Breast epithelium (tissue), 3 donors: ENCODE results near the gene SAP30BP.

ENCODE experiments used
- POLR2A ChIP-seq: fragments of 450-650 bp; IDR thresholded peaks from one replicate; pipeline ENCODE4 v1.6.1; 2016; ENCODE audit warnings: antibody characterized with exemption, mild to moderate bottlenecking, moderate library complexity
- POLR2AphosphoS5 ChIP-seq, 3 donors: sonication (generic); formaldehyde crosslinking; IDR thresholded peaks; one replicate each; pipeline ENCODE4 v1.6.1; 2017; ENCODE audit warnings: antibody characterized with exemption in 3 of 3
- TF ChIP-seq, protein P1 (sequence below), 3 donors: fragments of 450-650 bp; IDR thresholded peaks; one replicate each; pipeline ENCODE4 v1.5.1; 2016 to 2017; ENCODE audit warnings: antibody characterized with exemption in 3 of 3, mild to moderate bottlenecking in 3 of 3, moderate library complexity in 3 of 3

DNA sequence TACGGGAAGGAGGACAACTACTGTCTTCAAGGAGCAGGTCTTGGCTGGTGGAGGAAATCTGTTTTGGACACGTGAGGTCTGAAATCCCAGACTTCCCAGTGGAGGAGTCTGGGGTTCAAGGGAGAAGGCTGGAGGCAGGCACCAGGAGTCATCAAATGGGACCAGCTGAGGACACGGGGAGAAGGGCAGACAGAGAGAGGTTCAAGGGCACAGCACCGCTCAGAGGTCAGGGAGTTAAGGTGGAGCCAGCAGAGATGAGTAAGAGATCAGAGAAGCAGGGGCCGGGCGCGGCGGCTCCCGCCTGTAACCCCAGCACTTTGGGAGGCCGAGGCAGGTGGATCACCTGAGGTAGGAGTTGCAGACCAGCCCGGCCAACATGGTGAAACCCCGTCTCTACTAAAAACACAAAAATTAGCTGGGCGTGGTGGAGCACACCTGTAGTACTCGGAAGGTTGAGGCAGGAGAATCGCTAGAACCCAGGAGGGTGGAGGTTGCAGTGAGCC is 44.3 kb upstream of the SAP30BP start:
- TF ChIP-seq POLR2A (no peak), POLR2AphosphoS5 (IDR thresholded peaks at IDR 0.05) (no peak)
- TF ChIP-seq, protein P1, sequence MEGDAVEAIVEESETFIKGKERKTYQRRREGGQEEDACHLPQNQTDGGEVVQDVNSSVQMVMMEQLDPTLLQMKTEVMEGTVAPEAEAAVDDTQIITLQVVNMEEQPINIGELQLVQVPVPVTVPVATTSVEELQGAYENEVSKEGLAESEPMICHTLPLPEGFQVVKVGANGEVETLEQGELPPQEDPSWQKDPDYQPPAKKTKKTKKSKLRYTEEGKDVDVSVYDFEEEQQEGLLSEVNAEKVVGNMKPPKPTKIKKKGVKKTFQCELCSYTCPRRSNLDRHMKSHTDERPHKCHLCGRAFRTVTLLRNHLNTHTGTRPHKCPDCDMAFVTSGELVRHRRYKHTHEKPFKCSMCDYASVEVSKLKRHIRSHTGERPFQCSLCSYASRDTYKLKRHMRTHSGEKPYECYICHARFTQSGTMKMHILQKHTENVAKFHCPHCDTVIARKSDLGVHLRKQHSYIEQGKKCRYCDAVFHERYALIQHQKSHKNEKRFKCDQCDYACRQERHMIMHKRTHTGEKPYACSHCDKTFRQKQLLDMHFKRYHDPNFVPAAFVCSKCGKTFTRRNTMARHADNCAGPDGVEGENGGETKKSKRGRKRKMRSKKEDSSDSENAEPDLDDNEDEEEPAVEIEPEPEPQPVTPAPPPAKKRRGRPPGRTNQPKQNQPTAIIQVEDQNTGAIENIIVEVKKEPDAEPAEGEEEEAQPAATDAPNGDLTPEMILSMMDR (IDR thresholded peaks at IDR 0.05): no peak
